COR-L47 (cell line): Measurements from ENCODE around the gene KLHL3.
"Not testable (repeated sequence)": the region's sequence is repeated elsewhere in the genome, so short reads cannot be mapped to it uniquely, and the experiment has no call there.

Experiments used
- DNase-seq: peaks from one replicate; lab custom pipeline; 2025; lab: John Stamatoyannopoulos, UW

KLHL3 gene

DNA sequence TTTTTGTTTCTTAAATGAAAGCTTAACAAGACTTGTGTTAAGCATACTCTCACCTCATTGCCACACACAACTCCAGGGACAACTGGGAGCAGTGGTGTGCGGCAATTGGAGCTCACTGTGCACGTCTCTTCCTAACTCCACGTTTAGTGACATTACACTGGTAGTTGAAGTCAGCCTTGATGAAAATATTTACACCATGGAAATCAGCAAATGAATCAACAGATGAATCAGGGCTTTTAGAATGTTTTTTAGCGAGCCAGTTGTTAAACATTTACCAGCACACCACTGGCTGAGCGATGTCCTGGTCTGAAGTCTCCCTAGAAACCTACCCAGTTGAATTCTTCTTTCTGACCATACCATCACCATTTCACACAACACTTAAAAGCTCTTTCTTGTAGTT is 67.3 kb downstream of the KLHL3 start:
- DNase-seq, result no peak

DNA sequence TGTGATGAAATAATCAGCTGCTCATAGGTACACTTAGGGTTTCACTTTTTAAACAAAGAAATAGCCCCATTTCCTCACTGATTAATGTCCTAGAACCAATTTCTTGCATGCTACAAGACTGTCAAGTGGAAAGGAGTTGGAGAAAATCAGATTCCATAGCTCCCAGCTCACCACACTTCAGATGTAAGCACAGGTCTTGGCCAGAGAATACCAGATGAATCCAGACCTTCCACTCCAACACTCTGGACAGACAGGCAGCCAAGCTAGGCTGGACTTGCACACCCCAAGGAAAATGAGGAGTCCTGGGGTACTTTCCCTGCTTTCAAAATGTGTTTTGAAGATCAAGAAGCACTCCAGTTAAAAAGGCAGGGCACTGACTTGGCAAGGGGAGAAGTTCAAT is 68.5 kb downstream of the KLHL3 start:
- DNase-seq, result no peak

DNA sequence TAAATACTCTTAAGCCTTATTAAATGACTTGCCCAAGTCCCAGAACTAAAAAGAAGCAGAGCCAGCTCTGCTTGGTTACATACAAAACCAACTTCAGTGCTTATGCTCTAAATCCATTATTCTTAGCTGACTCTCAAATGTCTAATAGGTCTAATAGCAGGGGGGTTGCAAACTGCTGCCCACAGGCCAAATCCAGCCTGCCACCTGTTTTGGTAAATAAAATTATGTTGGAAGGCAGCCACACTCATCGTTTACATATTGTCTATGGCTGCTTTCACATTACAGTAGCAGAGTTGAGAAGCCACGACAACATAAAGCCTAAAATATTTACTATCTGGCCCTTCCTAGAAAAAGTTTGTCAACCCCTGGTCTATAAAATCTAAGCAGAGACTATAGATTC is 69.0 kb downstream of the KLHL3 start:
- DNase-seq, result peak; percentile 58

DNA sequence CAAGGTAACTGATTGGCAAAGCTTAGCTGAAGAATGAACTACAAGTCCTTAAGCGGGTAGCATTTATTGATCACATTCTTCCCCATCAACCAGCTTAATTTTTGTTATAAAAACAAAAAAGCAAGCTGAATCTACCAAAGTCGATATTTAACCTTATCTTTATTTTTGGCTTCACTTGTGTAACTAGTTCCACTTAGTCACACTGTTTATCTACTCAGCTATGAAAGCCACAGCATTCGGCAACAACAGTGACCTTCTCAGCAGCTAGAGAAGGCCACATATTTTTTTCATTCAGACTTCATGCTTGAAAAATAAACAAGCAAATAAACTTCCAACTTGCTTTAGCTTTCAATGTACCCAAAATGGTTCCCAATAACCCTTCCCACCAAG is 69.4 kb downstream of the KLHL3 start:
- DNase-seq, result no peak

DNA sequence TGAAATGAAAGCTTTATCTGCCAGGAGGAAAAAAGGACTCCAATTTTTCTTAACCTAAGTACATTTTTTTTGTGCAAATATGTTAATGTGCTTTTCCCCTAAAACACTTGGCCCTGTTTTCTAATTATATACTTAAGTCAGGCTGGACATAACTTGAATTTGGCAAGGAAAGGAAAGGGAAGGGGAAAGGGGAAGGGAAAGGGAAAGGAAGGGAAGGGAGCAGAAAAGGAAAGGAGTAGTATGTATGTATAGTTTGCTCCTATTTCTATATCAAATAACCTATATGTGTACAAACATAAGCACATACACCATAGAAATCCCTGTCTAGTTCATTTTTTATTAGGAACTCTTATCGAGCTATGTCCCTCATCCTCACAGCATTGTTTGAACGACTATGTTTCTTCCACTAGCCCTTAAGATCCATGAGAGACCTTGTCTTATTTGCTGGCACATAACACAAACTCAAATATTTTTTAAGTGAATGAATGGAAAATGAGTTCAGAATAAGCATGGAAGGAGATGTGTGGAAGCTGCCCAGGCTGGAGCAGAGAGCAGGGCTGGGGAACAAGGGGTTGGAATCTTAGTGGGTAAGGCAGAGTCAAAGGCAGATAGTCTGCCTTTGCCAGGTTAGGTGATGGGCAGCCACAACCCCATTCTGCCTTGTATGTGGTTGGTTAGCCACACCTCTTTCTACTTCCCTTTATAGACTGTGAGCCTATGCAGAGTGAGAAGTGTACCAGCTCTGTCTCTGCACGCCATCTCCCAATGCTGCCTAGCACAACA is 70.0 kb downstream of the KLHL3 start:
- DNase-seq, result no peak

DNA sequence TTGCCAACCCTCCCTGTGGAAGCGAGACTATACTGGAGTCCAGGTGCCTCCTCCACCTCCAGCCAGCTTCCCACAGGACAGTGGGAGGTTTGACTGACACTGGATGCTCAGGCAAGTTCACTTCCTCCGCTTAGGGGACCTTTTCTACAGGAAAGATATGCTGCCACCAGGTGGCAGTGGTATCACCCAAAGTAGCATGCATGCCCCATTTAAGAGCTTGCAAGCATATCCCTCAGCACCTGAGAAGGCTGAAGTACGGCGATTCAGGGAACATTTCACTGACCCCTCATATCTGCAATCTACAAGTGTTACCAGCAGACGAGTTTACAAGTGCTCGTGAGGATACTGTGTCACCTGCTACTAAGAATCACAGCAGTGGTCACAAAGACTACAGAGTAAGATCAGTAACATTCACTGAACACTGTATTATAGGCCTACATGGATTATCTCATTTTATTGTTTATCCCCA is 75.5 kb downstream of the KLHL3 start:
- peak; percentile 79 for DNase-seq

DNA sequence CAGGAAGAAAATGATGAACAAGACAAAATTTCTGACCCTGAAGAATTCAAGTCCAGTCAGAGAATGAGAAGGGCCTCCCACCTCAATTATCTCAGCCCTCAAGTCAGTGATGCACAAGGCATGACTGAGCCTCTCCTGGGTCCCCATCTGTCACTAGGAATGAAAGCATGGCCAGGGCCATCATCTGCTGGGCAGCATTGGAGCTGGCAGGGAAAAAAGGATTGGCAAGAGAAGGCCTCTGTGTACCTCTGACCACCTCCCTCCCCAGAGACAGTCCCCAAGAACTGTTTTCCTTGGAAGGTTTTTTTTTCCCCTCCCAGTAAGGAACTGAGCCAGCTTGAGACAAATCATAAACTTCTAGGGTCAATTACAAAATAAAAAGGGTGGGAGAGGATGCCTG is 76.7 kb downstream of the KLHL3 start:
- no peak for DNase-seq

DNA sequence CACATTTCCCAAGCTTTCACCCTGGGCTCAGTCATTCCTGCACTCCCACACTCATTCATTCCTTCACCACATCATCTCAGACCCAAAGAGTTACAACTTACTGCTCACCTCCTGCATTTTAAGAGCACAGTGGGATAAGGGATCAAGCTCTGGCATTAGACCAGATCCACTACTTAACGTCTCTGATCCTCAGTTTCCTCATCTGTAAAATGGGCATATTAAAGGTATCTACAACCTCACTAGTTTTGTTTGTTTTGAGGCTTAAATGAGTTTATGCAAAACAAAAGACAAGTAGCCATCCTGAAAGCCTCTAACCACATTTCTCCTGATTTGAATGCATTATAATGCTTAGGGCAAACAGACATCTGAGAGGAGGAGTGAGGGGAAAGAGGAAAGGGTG is 77.6 kb downstream of the KLHL3 start:
- no peak for DNase-seq

DNA sequence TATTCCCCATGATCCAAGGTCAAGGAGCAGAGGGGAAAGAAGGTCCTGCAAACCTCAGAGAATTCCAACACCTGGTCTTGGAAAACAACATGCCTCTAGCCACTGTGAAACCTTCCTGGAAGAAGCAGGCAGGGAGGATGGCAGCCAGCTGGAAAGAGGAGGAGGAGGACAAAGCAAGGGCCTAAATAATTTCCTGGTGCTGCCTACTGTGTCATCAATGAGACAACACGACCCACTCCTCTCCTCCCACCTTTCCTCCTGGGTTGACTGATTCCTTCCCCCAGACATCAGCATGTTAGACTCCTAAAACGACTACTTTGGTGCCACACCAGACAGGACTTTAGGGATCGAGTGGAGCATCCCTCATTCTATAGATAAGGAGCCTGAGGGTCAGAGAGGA is 78.8 kb downstream of the KLHL3 start:
- no peak for DNase-seq

DNA sequence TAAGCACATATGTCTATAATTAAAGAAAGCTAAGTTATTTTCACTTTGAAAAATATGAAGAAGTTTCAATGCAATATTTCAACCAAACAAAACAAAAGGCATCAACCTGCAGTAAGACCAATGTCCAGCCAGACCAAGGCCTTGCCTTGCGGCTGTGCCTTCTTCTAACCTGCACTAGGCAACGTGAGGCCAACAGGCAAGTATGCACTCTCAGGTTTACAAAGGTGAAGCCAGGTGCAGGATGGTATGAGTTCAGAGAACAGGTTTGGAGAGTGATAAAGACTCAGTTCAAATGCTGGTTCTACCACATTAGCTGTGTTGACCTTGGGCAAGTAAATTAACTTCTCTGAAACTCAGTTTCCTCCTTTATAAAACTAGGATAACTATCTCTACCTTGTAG is 79.3 kb downstream of the KLHL3 start:
- no peak for DNase-seq

DNA sequence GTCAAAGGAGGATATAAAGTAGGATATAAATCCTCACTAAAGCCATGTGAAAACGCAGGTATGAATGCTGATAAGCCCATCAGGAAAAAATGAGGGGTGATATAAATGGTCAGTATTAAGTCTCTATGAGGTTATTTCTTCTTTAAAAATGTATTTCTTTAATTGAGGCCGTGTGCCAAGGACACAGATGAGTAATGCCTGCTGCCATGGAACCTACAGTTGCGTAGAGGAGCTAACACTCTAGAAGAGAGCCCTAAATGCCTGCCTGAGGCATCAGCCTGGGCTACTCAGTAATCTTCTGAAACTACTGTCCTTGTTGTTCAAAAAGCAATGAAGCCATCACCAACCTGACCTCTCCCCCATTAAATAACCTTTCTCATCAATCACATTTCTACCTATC is 84.9 kb downstream of the KLHL3 start:
- no peak for DNase-seq

DNA sequence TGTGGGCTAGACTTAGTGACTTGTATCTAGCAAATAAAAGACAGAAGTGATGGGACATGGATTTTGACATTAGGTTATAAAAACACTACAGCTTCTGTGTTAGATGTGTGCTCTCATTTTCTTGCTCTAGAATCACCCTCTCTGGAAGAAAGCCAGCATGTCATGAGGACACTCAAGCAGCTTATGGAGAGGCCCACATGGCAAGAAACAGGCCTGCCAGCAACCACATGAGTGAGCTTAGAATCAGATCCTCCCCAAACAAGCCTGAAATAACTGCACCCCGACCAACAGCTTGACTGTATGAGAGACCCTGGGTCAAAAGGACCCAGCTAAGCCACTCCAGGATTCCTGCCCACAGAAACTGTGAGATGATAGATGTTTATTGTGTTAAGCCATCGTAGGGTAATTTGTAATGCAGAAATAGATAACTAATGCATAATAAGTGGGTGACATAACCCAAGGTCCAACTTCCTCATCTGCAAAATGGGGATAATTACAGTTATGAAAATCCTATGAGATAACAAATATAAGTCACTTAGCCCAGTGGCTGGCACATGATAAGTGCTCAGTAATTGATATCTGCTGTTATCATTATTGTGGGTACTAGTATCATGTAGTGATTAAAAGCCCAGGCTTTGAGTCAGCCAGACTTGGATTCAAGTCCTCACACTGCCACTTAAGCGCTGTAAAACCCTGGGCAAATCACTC is 86.5 kb downstream of the KLHL3 start:
- DNase-seq, result no peak

DNA sequence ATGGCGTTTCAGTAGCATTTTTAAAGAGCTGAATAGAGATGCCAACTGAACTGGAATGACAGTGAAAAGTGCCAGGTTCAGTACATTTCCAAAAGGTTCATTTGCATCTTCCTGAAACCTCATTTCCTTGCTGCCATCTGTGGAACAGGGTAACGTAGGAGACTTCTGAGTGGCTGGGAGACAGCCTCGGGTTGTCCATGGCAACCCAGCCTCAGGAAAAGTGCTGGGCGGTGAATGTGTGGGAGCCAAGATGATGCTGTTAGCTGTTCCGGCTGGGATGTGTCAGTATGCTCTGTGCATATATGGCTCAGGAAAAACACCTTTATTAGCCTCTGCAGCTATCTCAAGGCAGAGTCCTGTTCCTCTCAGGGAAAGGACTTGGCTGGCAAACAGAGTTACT is 87.5 kb downstream of the KLHL3 start:
- no peak for DNase-seq

DNA sequence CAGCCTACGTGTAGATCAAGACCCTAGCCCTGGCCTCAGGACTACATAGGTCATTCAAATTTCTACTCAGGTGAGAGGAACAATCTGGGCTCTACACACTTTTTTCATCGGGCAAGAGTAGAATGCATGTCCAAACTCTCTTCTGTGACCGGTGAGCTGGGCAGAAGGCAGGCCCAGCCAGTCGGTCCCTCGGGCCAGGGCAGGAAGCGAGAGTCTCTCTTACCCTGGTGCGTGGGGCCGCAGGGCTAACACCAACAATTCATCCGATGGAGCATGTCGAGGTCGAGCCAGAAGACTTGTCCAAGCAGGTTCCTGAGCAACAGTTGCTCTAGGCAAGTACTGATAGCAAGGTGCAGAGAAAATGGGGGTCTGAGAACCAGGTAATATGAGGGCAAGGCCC is 88.5 kb downstream of the KLHL3 start:
- DNase-seq, result no peak

DNA sequence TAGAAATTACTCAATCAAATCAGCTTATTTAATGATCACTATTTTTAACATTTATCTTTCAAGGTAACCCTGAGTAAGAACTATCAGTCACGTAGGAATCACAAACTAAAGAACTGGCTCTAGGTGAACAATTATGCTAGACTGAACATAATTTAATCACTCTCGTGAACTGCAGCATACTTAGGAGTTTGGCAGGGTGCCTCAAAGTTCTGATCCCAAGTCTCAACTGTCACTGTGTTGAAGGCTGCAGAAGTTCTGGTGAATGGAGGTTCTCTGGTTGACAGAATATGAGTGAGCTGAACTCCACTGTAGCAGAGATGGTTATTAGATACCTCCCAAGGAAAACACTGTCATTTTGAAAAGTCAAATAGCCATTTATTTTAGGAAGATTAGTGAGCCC is 89.1 kb downstream of the KLHL3 start:
- DNase-seq, result no peak

DNA sequence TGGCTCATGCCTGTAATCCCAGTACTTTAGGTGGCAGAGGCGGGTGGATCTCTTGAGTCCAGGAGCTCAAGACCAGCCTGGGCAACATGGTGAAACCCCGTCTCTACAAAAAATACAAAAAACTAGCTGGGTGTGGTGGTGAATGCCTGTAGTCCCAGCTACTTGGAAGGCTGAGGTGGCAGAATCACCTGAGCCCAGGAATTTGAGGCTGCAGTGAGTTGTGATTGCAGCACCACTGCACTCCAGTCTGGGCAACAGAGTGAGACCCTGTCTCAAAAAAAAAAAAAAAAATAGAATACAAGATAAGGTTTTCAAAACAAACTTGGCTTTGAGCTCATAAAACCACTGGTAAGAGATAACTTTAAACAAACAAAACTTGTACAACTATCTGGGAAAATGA is 92.8 kb downstream of the KLHL3 start:
- DNase-seq, result not testable (repeated sequence)

DNA sequence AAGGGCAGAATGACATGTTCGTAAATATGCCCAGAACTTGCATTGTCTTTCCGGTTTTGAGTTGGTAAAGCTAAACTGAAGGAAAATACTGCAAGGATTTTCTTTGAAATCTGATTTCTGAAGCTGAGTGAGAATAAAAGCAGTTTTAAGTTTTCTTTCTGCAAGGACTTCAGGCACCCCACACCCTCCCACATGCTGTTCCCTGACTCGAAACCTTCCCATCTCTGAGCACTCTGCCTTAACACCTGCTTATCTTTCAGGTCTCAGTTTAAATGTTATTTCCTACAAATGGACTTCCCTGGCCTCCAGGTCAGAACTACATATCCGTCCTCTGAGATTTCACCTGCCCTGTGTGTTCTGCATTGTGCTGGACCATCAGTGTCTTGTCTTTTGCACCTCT is 93.8 kb downstream of the KLHL3 start:
- DNase-seq, result no peak

DNA sequence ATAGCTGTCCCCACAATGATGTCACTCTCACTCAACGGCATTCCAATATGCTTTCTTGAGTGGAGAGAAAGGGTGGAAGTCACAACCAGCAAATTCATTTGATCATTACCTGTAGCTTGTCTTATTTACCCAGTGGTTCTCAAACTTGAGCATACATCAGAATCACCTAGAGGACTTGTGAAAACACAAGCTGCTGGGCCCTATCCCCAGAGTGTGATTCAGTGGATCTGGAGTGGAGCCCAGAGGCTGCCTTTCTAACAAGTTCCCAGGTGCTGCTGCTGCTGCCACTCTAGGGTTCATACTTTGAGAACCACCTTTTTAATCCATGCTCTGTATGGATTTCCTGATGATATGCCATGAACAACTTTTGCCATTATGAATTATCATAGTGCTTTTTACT is 94.7 kb downstream of the KLHL3 start:
- DNase-seq, result no peak

DNA sequence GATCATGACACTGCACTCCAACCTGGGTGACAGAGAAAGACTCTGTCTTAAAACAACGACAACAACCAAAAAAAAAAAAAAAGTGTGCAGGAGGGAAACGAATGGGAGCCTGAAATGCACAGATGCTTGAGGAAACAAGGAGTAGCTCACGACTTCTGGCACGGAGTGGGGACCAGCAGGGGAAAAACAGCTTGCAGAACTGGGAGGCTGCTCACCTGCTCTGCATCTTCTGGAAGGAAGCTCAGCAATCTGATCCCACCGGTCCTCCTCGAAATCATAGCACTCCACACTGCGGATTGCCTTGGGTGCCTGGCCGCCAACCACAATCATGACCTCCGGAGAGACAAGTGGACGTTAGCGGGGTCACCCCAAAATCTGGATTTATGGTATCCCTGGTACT is 96.2 kb downstream of the KLHL3 start:
- DNase-seq, result no peak

DNA sequence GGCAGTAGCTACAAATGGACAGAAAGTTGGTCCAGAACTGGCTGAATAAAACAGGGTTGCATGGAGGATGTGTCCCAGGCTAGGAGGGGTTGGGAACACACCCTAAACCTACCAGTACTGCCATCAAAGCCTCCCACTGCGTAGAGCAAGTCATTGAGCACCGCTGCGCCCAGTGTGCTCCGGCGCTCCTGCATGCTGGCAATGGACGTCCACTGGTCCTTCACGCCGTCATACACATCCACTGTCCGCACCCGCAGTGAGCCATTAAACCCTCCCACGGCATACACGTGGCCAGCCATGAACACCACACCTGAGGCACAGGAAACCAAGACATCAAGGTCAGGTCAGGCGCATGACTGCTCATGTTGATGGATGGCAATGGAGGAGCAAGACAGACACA is 97.0 kb downstream of the KLHL3 start:
- no peak for DNase-seq

DNA sequence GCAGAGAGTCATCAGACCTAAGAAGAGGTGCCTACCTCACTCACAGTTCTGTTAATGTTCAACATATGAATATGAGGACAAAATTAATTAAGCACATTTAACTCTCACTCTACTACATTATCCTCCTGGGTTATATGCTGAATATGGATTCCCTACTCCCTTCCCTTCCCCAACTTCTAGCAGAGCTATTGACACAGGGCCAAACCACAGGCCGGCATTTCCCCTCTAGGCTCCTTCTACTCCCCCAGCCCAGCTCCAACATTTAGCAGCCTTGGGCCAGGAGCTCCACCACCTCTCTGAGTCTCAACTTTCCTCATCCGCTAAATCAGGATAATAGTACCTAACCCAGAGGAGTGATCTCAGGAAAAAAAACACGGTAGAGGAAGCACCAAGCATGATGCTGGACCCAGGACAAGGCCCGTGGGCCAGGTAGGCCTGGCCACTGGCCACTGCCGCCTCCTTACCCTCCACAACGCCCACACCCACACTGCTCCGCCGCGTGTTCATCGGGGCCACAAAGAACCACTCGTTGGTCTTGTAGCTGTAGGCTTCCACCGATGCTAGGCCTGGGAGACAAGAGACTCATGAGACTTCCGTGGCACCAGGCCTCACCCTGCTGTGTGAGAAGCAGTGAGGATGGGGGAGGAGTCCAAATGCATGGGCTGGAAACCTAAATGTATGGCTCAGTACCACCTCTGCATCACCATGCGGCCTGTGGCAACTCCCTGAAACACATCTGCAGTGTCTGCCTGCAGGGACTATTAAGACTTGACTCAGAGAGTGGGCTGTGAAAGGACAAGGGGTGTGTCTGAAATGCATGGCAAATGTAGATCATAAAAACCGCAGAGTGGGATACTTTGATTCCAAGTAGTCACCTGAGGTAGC is 98.8 kb downstream of the KLHL3 start:
- no peak for DNase-seq

DNA sequence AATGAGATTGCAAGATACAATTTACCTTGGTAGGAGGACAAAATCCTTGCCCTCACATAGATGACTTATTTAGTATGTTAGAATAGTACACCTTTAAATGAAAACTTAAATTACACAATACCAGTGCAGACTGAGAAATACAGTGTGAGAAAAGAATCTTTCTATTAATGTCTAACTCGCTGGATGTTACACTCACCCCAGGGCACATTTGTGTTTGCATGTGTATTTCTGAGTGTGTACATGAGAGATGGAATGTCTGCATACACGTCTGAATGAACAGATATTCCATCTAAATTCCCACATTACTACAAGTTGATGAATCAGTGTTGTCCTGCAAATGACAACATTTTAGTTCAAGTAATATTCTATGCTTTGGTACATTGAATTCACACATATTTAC is 99.8 kb downstream of the KLHL3 start:
- DNase-seq, result no peak

DNA sequence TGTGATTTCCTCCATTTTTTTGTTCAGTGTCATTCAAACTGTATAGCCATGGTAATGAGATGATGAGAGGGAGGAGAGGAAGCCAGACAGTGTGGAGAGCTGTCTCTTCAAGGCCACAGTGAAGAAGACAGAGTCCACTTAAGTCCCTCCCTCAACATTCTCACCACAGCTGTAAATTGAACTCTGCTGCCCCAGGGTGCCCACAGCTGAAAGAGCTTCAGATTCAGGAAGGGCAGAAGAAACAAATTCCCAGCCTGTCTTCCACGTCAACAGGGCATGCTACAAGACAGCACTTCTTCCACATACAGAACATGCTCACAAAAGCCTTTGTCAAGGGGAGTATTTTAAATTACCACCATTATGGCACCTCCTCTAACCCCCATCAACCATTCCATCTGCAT is 100.4 kb downstream of the KLHL3 start:
- no peak for DNase-seq
